ENCODE data around the gene CLEC16A.

Gene CLEC16A

GRCh38 chr16:11104168-11105037 lies 160.0 kb downstream of the CLEC16A start:
- Histone ChIP-seq H3K9me3 (ENCODE audit: insufficient read depth, low read depth, low read length) (no peaks in the 10 kb centered on the region), H3K27ac (ENCODE audit: low read length) (no peak overlapping the region), H3K4me3 (ENCODE audit: low read length) (no peak overlapping the region), H3K9ac (ENCODE audit: low read depth, low read length) (no peak overlapping the region), H3K4me1 (ENCODE audit: insufficient read depth, low read length) (peaks cover 3% of the 10 kb centered on the region), H3K36me3 (ENCODE audit: insufficient read depth, low read depth, low read length) (no peaks in the 10 kb centered on the region), H3K27me3 (ENCODE audit: insufficient read depth, low read length) (no peaks in the 10 kb centered on the region)

- Histone ChIP-seq H3K27ac (ENCODE audit: low read length) (no peak overlapping the region), H3K9me3 (ENCODE audit: insufficient read depth, low read depth, low read length) (no peaks in the 10 kb centered on the region), H3K27me3 (ENCODE audit: insufficient read depth, low read length) (no peaks in the 10 kb centered on the region), H3K4me1 (ENCODE audit: insufficient read depth, low read length) (peaks cover 3% of the 10 kb centered on the region), H3K4me3 (ENCODE audit: low read length) (no peak overlapping the region), H3K9ac (ENCODE audit: low read depth, low read length) (no peak overlapping the region), H3K36me3 (ENCODE audit: insufficient read depth, low read depth, low read length) (no peaks in the 10 kb centered on the region)
These were observed 160.9 kb downstream of the CLEC16A start for GRCh38 chr16:11105038-11105903.

- Histone ChIP-seq H3K4me3 (ENCODE audit: low read length) (no peak overlapping the region), H3K4me1 (ENCODE audit: insufficient read depth, low read length) (peaks cover 3% of the 10 kb centered on the region; the same call in 1 of the 2 replicates), H3K27me3 (ENCODE audit: insufficient read depth, low read length) (no peaks in the 10 kb centered on the region), H3K27ac (ENCODE audit: low read length) (no peak overlapping the region), H3K9ac (ENCODE audit: low read depth, low read length) (no peak overlapping the region), H3K9me3 (ENCODE audit: insufficient read depth, low read depth, low read length) (no peaks in the 10 kb centered on the region), H3K36me3 (ENCODE audit: insufficient read depth, low read depth, low read length) (no peaks in the 10 kb centered on the region)
These were observed 162.4 kb downstream of the CLEC16A start for GRCh38 chr16:11106726-11107125.

- H3K9ac ChIP-seq (ENCODE audit: low read depth, low read length) = no peak overlapping the region
- no peak overlapping the region for H3K4me3 ChIP-seq (ENCODE audit: low read length)
- H3K9me3 ChIP-seq (ENCODE audit: insufficient read depth, low read depth, low read length) = no peaks in the 10 kb centered on the region
- no peaks in the 10 kb centered on the region for H3K27me3 ChIP-seq (ENCODE audit: insufficient read depth, low read length)
- no peak overlapping the region for H3K27ac ChIP-seq (ENCODE audit: low read length)
- H3K4me1 ChIP-seq (ENCODE audit: insufficient read depth, low read length) = peaks cover 3% of the 10 kb centered on the region; the same call in 1 of the 2 replicates
- no peaks in the 10 kb centered on the region for H3K36me3 ChIP-seq (ENCODE audit: insufficient read depth, low read depth, low read length)
These were observed 163.6 kb downstream of the CLEC16A start for GRCh38 chr16:11107780-11108465.

- H3K4me1 ChIP-seq (ENCODE audit: insufficient read depth, low read length) = peaks cover 3% of the 10 kb centered on the region; the same call in 1 of the 2 replicates
- H3K36me3 ChIP-seq (ENCODE audit: insufficient read depth, low read depth, low read length) = no peaks in the 10 kb centered on the region
- H3K27me3 ChIP-seq (ENCODE audit: insufficient read depth, low read length) = no peaks in the 10 kb centered on the region
- H3K4me3 ChIP-seq (ENCODE audit: low read length) = no peak overlapping the region
- H3K9ac ChIP-seq (ENCODE audit: low read depth, low read length) = no peak overlapping the region
- no peaks in the 10 kb centered on the region for H3K9me3 ChIP-seq (ENCODE audit: insufficient read depth, low read depth, low read length)
- no peak overlapping the region for H3K27ac ChIP-seq (ENCODE audit: low read length)
These were observed 164.1 kb downstream of the CLEC16A start for GRCh38 chr16:11108466-11108805.

- no peak overlapping the region for H3K4me3 ChIP-seq (ENCODE audit: low read length)
- H3K27me3 ChIP-seq (ENCODE audit: insufficient read depth, low read length) = no peaks in the 10 kb centered on the region
- no peaks in the 10 kb centered on the region for H3K36me3 ChIP-seq (ENCODE audit: insufficient read depth, low read depth, low read length)
- H3K9ac ChIP-seq (ENCODE audit: low read depth, low read length) = no peak overlapping the region
- H3K9me3 ChIP-seq (ENCODE audit: insufficient read depth, low read depth, low read length) = no peaks in the 10 kb centered on the region
- peaks cover 3% of the 10 kb centered on the region; the same call in 1 of the 2 replicates for H3K4me1 ChIP-seq (ENCODE audit: insufficient read depth, low read length)
- H3K27ac ChIP-seq (ENCODE audit: low read length) = no peak overlapping the region
These were observed 165.2 kb downstream of the CLEC16A start for GRCh38 chr16:11109566-11109965.

- Histone ChIP-seq H3K4me1 (ENCODE audit: insufficient read depth, low read length) (peaks cover 5% of the 10 kb centered on the region; the same call in 1 of the 2 replicates), H3K36me3 (ENCODE audit: insufficient read depth, low read depth, low read length) (no peaks in the 10 kb centered on the region), H3K27me3 (ENCODE audit: insufficient read depth, low read length) (no peaks in the 10 kb centered on the region)
These were observed 166.8 kb downstream of the CLEC16A start for GRCh38 chr16:11111150-11111549.

GRCh38 chr16:11111856-11112634 lies 167.7 kb downstream of the CLEC16A start:
- Histone ChIP-seq H3K9me3 (ENCODE audit: insufficient read depth, low read depth, low read length) (no peaks in the 10 kb centered on the region), H3K36me3 (ENCODE audit: insufficient read depth, low read depth, low read length) (no peaks in the 10 kb centered on the region), H3K9ac (ENCODE audit: low read depth, low read length) (no peak overlapping the region), H3K4me3 (ENCODE audit: low read length) (no peak overlapping the region), H3K27ac (ENCODE audit: low read length) (no peak overlapping the region), H3K4me1 (ENCODE audit: insufficient read depth, low read length) (peaks cover 5% of the 10 kb centered on the region; the same call in 1 of the 2 replicates), H3K27me3 (ENCODE audit: insufficient read depth, low read length) (no peaks in the 10 kb centered on the region)

More at GRCh38 chr16:11111150-11111549, 166.8 kb downstream of the CLEC16A start:
- Histone ChIP-seq H3K27ac (ENCODE audit: low read length) (no peak overlapping the region), H3K9me3 (ENCODE audit: insufficient read depth, low read depth, low read length) (no peaks in the 10 kb centered on the region), H3K4me3 (ENCODE audit: low read length) (no peak overlapping the region), H3K9ac (ENCODE audit: low read depth, low read length) (no peak overlapping the region)

GRCh38 chr16:11112723-11113348 lies 168.5 kb downstream of the CLEC16A start:
- H3K9ac ChIP-seq (ENCODE audit: low read depth, low read length) = no peak overlapping the region
- H3K27ac ChIP-seq (ENCODE audit: low read length) = no peak overlapping the region
- no peaks in the 10 kb centered on the region for H3K9me3 ChIP-seq (ENCODE audit: insufficient read depth, low read depth, low read length)
- H3K36me3 ChIP-seq (ENCODE audit: insufficient read depth, low read depth, low read length) = no peaks in the 10 kb centered on the region
- peaks cover 5% of the 10 kb centered on the region; the same call in 1 of the 2 replicates for H3K4me1 ChIP-seq (ENCODE audit: insufficient read depth, low read length)
- H3K27me3 ChIP-seq (ENCODE audit: insufficient read depth, low read length) = no peaks in the 10 kb centered on the region
- no peak overlapping the region for H3K4me3 ChIP-seq (ENCODE audit: low read length)

- Histone ChIP-seq H3K9ac (ENCODE audit: low read depth, low read length) (0 out of 2 replicates have a peak overlapping the region, but pooled peaks have one; percentile 2), H3K4me3 (ENCODE audit: low read length) (no peak overlapping the region), H3K27ac (ENCODE audit: low read length) (no peak overlapping the region), H3K27me3 (ENCODE audit: insufficient read depth, low read length) (no peaks in the 10 kb centered on the region), H3K4me1 (ENCODE audit: insufficient read depth, low read length) (peaks cover 5% of the 10 kb centered on the region; the same call in 1 of the 2 replicates), H3K9me3 (ENCODE audit: insufficient read depth, low read depth, low read length) (no peaks in the 10 kb centered on the region), H3K36me3 (ENCODE audit: insufficient read depth, low read depth, low read length) (no peaks in the 10 kb centered on the region)
These were observed 170.2 kb downstream of the CLEC16A start for GRCh38 chr16:11114366-11115164.
